ENCODE results near the gene FOXA3. TPM values are rescaled to one million over a fixed set of nuclear protein-coding genes. Genes with fewer than 3 reads are reported as not detected.

Gene FOXA3
- polyA plus RNA-seq, 1 donor (not counting 4 experiments of a cell fraction or from before 2014, with no cell fraction given) = not detected

DNA sequence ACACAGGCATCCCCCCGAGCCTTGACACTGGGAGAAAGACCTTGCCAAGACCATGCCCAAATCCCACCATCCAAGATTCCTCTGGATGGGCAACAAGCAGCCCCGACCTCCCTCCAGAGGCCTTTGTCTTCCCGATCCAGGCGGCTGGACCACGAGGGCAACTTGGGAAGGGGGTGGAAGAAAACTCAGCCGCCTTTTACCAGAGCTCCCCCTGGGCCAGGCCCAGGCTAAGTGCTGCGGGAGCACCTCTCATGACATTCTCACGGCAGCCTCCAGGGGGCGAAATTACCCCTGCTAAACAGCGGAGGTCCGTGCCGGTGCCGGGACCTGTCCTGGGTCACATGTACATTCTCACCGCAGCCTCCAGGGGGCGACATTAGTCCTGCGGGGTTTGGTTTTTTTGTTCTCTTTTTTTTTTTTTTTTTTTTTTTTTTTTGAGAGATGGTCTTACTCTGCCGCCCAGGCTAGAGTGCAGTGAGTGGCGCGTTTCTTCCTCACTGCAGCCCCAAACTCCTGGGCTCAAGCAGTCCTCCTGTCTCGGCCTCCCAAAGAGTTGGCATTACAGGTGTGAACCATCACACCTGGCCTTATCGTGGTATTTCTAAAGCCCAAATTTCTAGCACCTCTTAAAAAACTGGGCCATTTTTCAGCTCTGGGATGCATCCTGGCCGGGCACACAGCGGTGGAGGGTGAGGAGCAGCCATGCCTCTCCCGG lies 47.0 kb upstream of the FOXA3 start:
- dilution Hi-C loops (cut with MboI; ENCODE audit: extremely low pct_ligation_motif_present, low sequenced_read_pairs) = no loop called here

DNA sequence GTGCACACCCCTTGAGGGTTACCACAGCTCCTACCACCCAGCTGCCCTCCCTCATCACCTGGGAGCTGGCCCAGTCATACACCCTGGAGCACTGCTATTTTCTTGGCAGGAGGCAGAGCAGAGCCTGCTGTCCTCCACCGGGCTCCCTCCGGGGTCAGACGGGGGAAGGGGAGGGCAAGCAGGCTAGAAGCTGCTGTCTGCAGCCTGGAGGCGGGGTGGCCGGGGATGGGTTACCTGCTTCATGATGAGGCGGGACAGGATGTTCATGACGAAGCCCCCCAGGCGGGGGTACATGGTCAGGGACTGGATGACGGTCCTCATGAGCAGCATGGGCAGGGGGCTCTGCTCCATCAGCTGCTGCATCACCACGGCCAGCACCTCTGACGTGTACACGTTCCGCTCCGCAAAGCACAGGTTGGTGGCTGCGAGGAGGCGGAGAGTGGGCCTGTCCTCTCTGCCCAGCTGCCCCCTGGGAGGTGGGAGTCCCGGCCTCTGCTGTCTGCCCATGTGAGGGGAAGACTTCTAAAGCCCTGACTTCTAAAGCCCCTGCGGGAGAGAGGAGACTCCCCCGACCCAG lies 46.3 kb upstream of the FOXA3 start:
- no peaks in the 10 kb centered on the region for H3K9me3 ChIP-seq (ENCODE audit: control insufficient read depth, low read depth, low read length)
- H3K9ac ChIP-seq (ENCODE audit: control insufficient read depth, extremely low read depth, insufficient read depth, low read length) = no peak overlapping the region
- no peaks in the 10 kb centered on the region for H3K79me2 ChIP-seq (ENCODE audit: control insufficient read depth, insufficient read depth, low read length)
- H4K20me1 ChIP-seq (ENCODE audit: control insufficient read depth, extremely low read depth, insufficient read depth, low read length) = peaks cover 2% of the 10 kb centered on the region
- peaks cover 20% of the 10 kb centered on the region for H3K4me1 ChIP-seq (ENCODE audit: control insufficient read depth, extremely low read depth, insufficient read depth, low read length)
- H2AFZ ChIP-seq (ENCODE audit: control insufficient read depth, low read length) = no peak overlapping the region
- TF ChIP-seq EZH2 (IDR thresholded peaks at IDR 0.05; ENCODE audit: low read length) = no peak
- TF ChIP-seq, protein P1, sequence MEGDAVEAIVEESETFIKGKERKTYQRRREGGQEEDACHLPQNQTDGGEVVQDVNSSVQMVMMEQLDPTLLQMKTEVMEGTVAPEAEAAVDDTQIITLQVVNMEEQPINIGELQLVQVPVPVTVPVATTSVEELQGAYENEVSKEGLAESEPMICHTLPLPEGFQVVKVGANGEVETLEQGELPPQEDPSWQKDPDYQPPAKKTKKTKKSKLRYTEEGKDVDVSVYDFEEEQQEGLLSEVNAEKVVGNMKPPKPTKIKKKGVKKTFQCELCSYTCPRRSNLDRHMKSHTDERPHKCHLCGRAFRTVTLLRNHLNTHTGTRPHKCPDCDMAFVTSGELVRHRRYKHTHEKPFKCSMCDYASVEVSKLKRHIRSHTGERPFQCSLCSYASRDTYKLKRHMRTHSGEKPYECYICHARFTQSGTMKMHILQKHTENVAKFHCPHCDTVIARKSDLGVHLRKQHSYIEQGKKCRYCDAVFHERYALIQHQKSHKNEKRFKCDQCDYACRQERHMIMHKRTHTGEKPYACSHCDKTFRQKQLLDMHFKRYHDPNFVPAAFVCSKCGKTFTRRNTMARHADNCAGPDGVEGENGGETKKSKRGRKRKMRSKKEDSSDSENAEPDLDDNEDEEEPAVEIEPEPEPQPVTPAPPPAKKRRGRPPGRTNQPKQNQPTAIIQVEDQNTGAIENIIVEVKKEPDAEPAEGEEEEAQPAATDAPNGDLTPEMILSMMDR (optimal IDR thresholded peaks at IDR 0.05 in 1 of 3, IDR thresholded peaks at IDR 0.05 in 1 of 3, conservative IDR thresholded peaks at IDR 0.05 in 1 of 3; ENCODE audit: extremely low read depth in 1 of 3, insufficient read depth in 2 of 3, low read length in 3 of 3) = no peak
- no peak overlapping the region for H3K4me2 ChIP-seq (ENCODE audit: control insufficient read depth, extremely low read depth, insufficient read depth, low read depth, low read length)
- peaks cover 4 to 14% of the 10 kb centered on the region in 2 experiments for H3K36me3 ChIP-seq (ENCODE audit: control insufficient read depth in 2 of 2, extremely low read depth in 1 of 2, insufficient read depth in 2 of 2, low read length in 2 of 2)
- no peak overlapping the region for H3K27ac ChIP-seq (ENCODE audit: control insufficient read depth, insufficient read depth, low read length)
- DNase-seq (ENCODE audit: low read depth, low spot score) (no peak), FAIRE-seq (no peak)
- no peaks in the 10 kb centered on the region for H3K27me3 ChIP-seq (ENCODE audit: control insufficient read depth, extremely low read depth, insufficient read depth, low read length)
- no peak overlapping the region for H3K4me3 ChIP-seq (ENCODE audit: control insufficient read depth in 2 of 3, extremely low read depth in 1 of 3, insufficient read depth in 2 of 3, low read depth in 1 of 3, low read length in 3 of 3)
- H3K9me1 ChIP-seq (ENCODE audit: control insufficient read depth, extremely low read depth, insufficient read depth, low read length) = peaks cover 2% of the 10 kb centered on the region
- dilution Hi-C loops (cut with MboI; ENCODE audit: extremely low pct_ligation_motif_present, low sequenced_read_pairs) = no loop called here

More for the DNA sequence above, 47.0 kb upstream of the FOXA3 start:
- peaks cover 2% of the 10 kb centered on the region for H4K20me1 ChIP-seq (ENCODE audit: control insufficient read depth, extremely low read depth, insufficient read depth, low read length)
- DNase-seq (ENCODE audit: low read depth, low spot score) (peak; percentile 75), FAIRE-seq (peak; percentile 69)
- H3K9me3 ChIP-seq (ENCODE audit: control insufficient read depth, low read depth, low read length) = no peaks in the 10 kb centered on the region
- H2AFZ ChIP-seq (ENCODE audit: control insufficient read depth, low read length) = no peak overlapping the region
- no peak for TF ChIP-seq EZH2 (IDR thresholded peaks at IDR 0.05; ENCODE audit: low read length)
- TF ChIP-seq, protein P1 (optimal IDR thresholded peaks at IDR 0.05 in 1 of 3, IDR thresholded peaks at IDR 0.05 in 1 of 3, conservative IDR thresholded peaks at IDR 0.05 in 1 of 3; ENCODE audit: extremely low read depth in 1 of 3, insufficient read depth in 2 of 3, low read length in 3 of 3) = peak; percentile 97 to 100 (median 98)
- H3K4me2 ChIP-seq (ENCODE audit: control insufficient read depth, extremely low read depth, insufficient read depth, low read depth, low read length) = no peak overlapping the region
- peak overlapping the region; percentile 7 for H3K9ac ChIP-seq (ENCODE audit: control insufficient read depth, extremely low read depth, insufficient read depth, low read length)
- H3K27ac ChIP-seq (ENCODE audit: control insufficient read depth, insufficient read depth, low read length) = no peak overlapping the region
- no peaks in the 10 kb centered on the region for H3K27me3 ChIP-seq (ENCODE audit: control insufficient read depth, extremely low read depth, insufficient read depth, low read length)
- peaks cover 22% of the 10 kb centered on the region for H3K4me1 ChIP-seq (ENCODE audit: control insufficient read depth, extremely low read depth, insufficient read depth, low read length)
- H3K9me1 ChIP-seq (ENCODE audit: control insufficient read depth, extremely low read depth, insufficient read depth, low read length) = no peaks in the 10 kb centered on the region
- H3K79me2 ChIP-seq (ENCODE audit: control insufficient read depth, insufficient read depth, low read length) = no peaks in the 10 kb centered on the region
- H3K36me3 ChIP-seq (ENCODE audit: control insufficient read depth in 2 of 2, extremely low read depth in 1 of 2, insufficient read depth in 2 of 2, low read length in 2 of 2) = peaks cover 4 to 12% of the 10 kb centered on the region in 2 experiments
- no peak overlapping the region for H3K4me3 ChIP-seq (ENCODE audit: control insufficient read depth in 2 of 3, extremely low read depth in 1 of 3, insufficient read depth in 2 of 3, low read depth in 1 of 3, low read length in 3 of 3)

All from keratinocyte (primary cell).